ENCODE measurements around the gene C1QTNF1.
"Not testable (repeated sequence)": the region's sequence is repeated elsewhere in the genome, so short reads cannot be mapped to it uniquely, and the experiment has no call there.

GRCh38 chr17:79030636-79031035 lies 6.7 kb downstream of the C1QTNF1 start:
- TF ChIP-seq CTCF (IDR thresholded peaks at IDR 0.05 in 2 of 3, conservative IDR thresholded peaks at IDR 0.05 in 1 of 3; ENCODE audit: borderline replicate concordance in 1 of 3, insufficient read depth in 1 of 3, low read depth in 2 of 3, low read length in 2 of 3); MAX (IDR thresholded peaks at IDR 0.05); EGR1 (IDR thresholded peaks at IDR 0.05; ENCODE audit: low read depth); POLR2A (IDR thresholded peaks at IDR 0.05; ENCODE audit: borderline replicate concordance, extremely low read depth, insufficient read depth, insufficient read length); EZH2 (IDR thresholded peaks at IDR 0.05); JUND (IDR thresholded peaks at IDR 0.05); TCF7L2 (IDR thresholded peaks at IDR 0.05; ENCODE audit: borderline replicate concordance, extremely low read depth, insufficient read depth, insufficient read length); POLR2AphosphoS5 (IDR thresholded peaks at IDR 0.05; ENCODE audit: low read depth, low read length): not testable (repeated sequence)

All from HCT116 (cell line).